GM19455 (cell line): ENCODE measurements around the gene COL18A1.

Experiments used
- ATAC-seq: cut with Tn5 transposase; IDR thresholded peaks from one replicate; pipeline ENCODE4 v1.9.1; 2021; ENCODE audit not compliant: unreplicated experiment

COL18A1 gene

GRCh38 chr21:45396620-45396995 lies 8.4 kb upstream of the COL18A1 start:
- ATAC-seq, result no peak

- ATAC-seq, result no peak
Measured at GRCh38 chr21:45397381-45397780, 7.6 kb upstream of the COL18A1 start.

- ATAC-seq, result no peak
Measured at GRCh38 chr21:45401054-45401518, 3.9 kb upstream of the COL18A1 start.

- ATAC-seq, result no peak
Measured at GRCh38 chr21:45401916-45402900, 2.8 kb upstream of the COL18A1 start.

GRCh38 chr21:45403133-45403824 lies 1.7 kb upstream of the COL18A1 start:
- no peak for ATAC-seq

GRCh38 chr21:45403825-45404729 lies 888 bp upstream of the COL18A1 start:
- ATAC-seq, result no peak

- ATAC-seq, result no peak
Measured at GRCh38 chr21:45405271-45405818, 380 bp downstream of the COL18A1 start.

GRCh38 chr21:45405819-45406762 lies 1.1 kb downstream of the COL18A1 start:
- no peak for ATAC-seq

- no peak for ATAC-seq
Measured at GRCh38 chr21:45406801-45407628, 2.0 kb downstream of the COL18A1 start.

GRCh38 chr21:45407629-45408247 lies 2.8 kb downstream of the COL18A1 start:
- ATAC-seq, result no peak

- no peak for ATAC-seq
Measured at GRCh38 chr21:45408271-45408791, 3.4 kb downstream of the COL18A1 start.

- no peak for ATAC-seq
Measured at GRCh38 chr21:45408801-45409261, 3.9 kb downstream of the COL18A1 start.

GRCh38 chr21:45409466-45410150 lies 4.6 kb downstream of the COL18A1 start:
- no peak for ATAC-seq

- no peak for ATAC-seq
Measured at GRCh38 chr21:45410151-45410864, 5.3 kb downstream of the COL18A1 start.

- ATAC-seq, result no peak
Measured at GRCh38 chr21:45410865-45411809, 6.2 kb downstream of the COL18A1 start.

GRCh38 chr21:45411810-45412206 lies 6.8 kb downstream of the COL18A1 start:
- no peak for ATAC-seq
